ENCODE data around the gene CCDC51. TPM values are rescaled to one million over a fixed set of nuclear protein-coding genes. Genes with fewer than 3 reads are reported as not detected.

CCDC51 gene
- total and polyA plus RNA-seq, 2 of the 13 experiments (the other 11 are each of a cell fraction or from before 2014, with no cell fraction given): 18.1 to 29.4 TPM

DNA sequence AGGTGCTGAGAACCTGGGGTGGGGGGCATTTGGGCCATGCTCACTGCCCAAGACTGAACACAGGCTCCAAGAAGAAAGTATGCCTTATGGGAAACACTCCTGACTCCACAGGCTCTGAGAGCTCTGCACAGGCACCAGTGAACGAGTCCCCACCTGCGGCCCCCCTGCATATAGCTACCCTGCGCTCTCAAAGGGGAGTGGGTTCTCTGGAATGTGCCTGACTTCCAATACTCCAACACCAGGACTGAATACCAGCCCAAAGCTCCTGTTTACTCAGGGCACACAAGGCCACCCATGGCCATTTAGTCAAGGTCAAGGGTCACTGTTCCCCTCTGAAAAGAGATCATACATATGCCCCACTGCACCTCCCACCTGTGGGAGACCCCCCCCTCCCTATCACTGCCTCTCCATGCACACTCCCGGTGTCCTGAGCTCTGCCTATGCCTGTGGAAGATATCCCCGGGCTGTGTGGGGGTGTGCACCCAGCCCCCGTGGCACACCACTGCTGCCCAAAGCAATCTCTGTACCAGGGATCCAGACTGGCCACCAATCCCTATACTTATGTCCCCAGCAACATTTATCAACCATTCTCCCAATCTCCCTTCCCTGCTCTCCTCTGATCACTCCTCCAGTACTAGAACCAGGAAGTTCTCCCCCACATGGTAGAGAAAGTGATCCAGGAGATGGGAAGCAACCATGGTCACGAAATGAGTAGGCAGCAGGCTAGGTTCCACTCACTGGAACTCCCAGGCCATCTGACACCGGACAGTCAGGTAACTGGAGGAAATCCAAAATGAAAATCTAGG, 8.5 kb downstream of the CCDC51 start (continued):
- TF ChIP-seq, protein P1, sequence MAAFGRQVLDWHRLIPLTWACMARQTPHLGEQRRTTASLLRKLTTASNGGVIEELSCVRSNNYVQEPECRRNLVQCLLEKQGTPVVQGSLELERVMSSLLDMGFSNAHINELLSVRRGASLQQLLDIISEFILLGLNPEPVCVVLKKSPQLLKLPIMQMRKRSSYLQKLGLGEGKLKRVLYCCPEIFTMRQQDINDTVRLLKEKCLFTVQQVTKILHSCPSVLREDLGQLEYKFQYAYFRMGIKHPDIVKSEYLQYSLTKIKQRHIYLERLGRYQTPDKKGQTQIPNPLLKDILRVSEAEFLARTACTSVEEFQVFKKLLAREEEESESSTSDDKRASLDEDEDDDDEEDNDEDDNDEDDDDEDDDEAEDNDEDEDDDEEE (CRISPR knock-in tag; IDR thresholded peaks at IDR 0.05): 0 out of 2 replicates have a peak, but pooled peaks have one; percentile 66
- TF ChIP-seq, protein P2, sequence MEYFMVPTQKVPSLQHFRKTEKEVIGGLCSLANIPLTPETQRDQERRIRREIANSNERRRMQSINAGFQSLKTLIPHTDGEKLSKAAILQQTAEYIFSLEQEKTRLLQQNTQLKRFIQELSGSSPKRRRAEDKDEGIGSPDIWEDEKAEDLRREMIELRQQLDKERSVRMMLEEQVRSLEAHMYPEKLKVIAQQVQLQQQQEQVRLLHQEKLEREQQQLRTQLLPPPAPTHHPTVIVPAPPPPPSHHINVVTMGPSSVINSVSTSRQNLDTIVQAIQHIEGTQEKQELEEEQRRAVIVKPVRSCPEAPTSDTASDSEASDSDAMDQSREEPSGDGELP (IDR thresholded peaks at IDR 0.05; ENCODE audit: borderline replicate concordance, low read depth): peak; percentile 70; the same call in 1 of the 2 replicates
- TF ChIP-seq CBX2 (IDR thresholded peaks at IDR 0.05; ENCODE audit: low read depth, low read length) (no peak), CBX2 (CRISPR knock-in tag; IDR thresholded peaks at IDR 0.05; ENCODE audit: low read depth) (no peak), ZNF598 (CRISPR knock-in tag; IDR thresholded peaks at IDR 0.05; ENCODE audit: borderline replicate concordance) (0 out of 2 replicates have a peak, but pooled peaks have one; percentile 56), RBM39 (IDR thresholded peaks at IDR 0.05; ENCODE audit: low read depth, low read length, poor library complexity, severe bottlenecking) (no peak), ZNF101 (CRISPR knock-in tag; IDR thresholded peaks at IDR 0.05; ENCODE audit: borderline replicate concordance, low read depth) (no peak), RCOR2 (CRISPR knock-in tag; IDR thresholded peaks at IDR 0.05) (peak; percentile 32; the same call in 1 of the 2 replicates), GPN1 (CRISPR knock-in tag; IDR thresholded peaks at IDR 0.05; ENCODE audit: borderline replicate concordance) (no peak), FOXK1 (CRISPR knock-in tag; IDR thresholded peaks at IDR 0.05; ENCODE audit: borderline replicate concordance, low read depth) (peak; percentile 59; the same call in 1 of the 2 replicates), MYC (CRISPR knock-in tag; IDR thresholded peaks at IDR 0.05; ENCODE audit: borderline replicate concordance) (peak; percentile 44; the same call in 1 of the 2 replicates), NFATC3 (CRISPR knock-in tag; IDR thresholded peaks at IDR 0.05) (no peak), SP2 (CRISPR knock-in tag; IDR thresholded peaks at IDR 0.05) (no peak), MZF1 (CRISPR knock-in tag; IDR thresholded peaks at IDR 0.05; ENCODE audit: borderline replicate concordance) (0 out of 2 replicates have a peak, but pooled peaks have one; percentile 21), HNRNPUL1 (IDR thresholded peaks at IDR 0.05; ENCODE audit: low read depth, low read length) (no peak), ZNF567 (CRISPR knock-in tag; IDR thresholded peaks at IDR 0.05; ENCODE audit: borderline replicate concordance) (no peak)
- TF ChIP-seq, protein P3, sequence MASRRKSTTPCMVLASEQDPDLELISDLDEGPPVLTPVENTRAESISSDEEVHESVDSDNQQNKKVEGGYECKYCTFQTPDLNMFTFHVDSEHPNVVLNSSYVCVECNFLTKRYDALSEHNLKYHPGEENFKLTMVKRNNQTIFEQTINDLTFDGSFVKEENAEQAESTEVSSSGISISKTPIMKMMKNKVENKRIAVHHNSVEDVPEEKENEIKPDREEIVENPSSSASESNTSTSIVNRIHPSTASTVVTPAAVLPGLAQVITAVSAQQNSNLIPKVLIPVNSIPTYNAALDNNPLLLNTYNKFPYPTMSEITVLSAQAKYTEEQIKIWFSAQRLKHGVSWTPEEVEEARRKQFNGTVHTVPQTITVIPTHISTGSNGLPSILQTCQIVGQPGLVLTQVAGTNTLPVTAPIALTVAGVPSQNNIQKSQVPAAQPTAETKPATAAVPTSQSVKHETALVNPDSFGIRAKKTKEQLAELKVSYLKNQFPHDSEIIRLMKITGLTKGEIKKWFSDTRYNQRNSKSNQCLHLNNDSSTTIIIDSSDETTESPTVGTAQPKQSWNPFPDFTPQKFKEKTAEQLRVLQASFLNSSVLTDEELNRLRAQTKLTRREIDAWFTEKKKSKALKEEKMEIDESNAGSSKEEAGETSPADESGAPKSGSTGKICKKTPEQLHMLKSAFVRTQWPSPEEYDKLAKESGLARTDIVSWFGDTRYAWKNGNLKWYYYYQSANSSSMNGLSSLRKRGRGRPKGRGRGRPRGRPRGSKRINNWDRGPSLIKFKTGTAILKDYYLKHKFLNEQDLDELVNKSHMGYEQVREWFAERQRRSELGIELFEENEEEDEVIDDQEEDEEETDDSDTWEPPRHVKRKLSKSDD (CRISPR knock-in tag; IDR thresholded peaks at IDR 0.05; ENCODE audit: low read depth): 0 out of 2 replicates have a peak, but pooled peaks have one; percentile 71
- TF ChIP-seq, protein P4, sequence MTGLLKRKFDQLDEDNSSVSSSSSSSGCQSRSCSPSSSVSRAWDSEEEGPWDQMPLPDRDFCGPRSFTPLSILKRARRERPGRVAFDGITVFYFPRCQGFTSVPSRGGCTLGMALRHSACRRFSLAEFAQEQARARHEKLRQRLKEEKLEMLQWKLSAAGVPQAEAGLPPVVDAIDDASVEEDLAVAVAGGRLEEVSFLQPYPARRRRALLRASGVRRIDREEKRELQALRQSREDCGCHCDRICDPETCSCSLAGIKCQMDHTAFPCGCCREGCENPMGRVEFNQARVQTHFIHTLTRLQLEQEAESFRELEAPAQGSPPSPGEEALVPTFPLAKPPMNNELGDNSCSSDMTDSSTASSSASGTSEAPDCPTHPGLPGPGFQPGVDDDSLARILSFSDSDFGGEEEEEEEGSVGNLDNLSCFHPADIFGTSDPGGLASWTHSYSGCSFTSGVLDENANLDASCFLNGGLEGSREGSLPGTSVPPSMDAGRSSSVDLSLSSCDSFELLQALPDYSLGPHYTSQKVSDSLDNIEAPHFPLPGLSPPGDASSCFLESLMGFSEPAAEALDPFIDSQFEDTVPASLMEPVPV (CRISPR knock-in tag; IDR thresholded peaks at IDR 0.05): no peak
- TF ChIP-seq, protein P5, sequence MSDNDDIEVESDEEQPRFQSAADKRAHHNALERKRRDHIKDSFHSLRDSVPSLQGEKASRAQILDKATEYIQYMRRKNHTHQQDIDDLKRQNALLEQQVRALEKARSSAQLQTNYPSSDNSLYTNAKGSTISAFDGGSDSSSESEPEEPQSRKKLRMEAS (IDR thresholded peaks at IDR 0.05): no peak
- TF ChIP-seq, protein P6, sequence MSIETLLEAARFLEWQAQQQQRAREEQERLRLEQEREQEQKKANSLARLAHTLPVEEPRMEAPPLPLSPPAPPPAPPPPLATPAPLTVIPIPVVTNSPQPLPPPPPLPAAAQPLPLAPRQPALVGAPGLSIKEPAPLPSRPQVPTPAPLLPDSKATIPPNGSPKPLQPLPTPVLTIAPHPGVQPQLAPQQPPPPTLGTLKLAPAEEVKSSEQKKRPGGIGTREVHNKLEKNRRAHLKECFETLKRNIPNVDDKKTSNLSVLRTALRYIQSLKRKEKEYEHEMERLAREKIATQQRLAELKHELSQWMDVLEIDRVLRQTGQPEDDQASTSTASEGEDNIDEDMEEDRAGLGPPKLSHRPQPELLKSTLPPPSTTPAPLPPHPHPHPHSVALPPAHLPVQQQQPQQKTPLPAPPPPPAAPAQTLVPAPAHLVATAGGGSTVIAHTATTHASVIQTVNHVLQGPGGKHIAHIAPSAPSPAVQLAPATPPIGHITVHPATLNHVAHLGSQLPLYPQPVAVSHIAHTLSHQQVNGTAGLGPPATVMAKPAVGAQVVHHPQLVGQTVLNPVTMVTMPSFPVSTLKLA (IDR thresholded peaks at IDR 0.05): no peak

Measured in HepG2 (cell line).